Transverse colon (tissue), 4 donors: ENCODE measurements around the gene COMTD1. TPM values are rescaled to one million over a fixed set of nuclear protein-coding genes. Genes with fewer than 3 reads are reported as not detected.

Source experiments
- DNase-seq: peaks from one replicate; pipeline ENCODE4 v3.0.0-alpha.2; 2019
- H3K27ac ChIP-seq, 4 donors: fragments of 200-600 bp; sonication (generic); 2 replicates each; pipeline ENCODE4 v1.5.1; 2016 to 2018; ENCODE audit warnings: inconsistent platforms in 4 of 4
- H3K27me3 ChIP-seq: fragments of 200-600 bp; sonication (generic); 2 replicates; pipeline ENCODE4 v1.5.1; 2017; ENCODE audit warnings: inconsistent platforms
- H3K36me3 ChIP-seq, 4 donors: fragments of 200-600 bp; sonication (generic); 2 replicates each; pipeline ENCODE4 v1.5.1; 2017 to 2019; ENCODE audit warnings: inconsistent platforms in 4 of 4
- H3K4me1 ChIP-seq, 4 donors: fragments of 200-600 bp; sonication (generic); 2 replicates each; pipeline ENCODE4 v1.5.1; 2017 to 2020; ENCODE audit warnings: inconsistent platforms in 4 of 4
- H3K4me3 ChIP-seq, 4 donors: fragments of 200-600 bp; sonication (generic); 1 replicate in 1 of 4; 2 replicates in 3 of 4; pipeline versions ENCODE4 v1.5.1 to v1.6.1; 2017 to 2019; ENCODE audit warnings: inconsistent platforms in 4 of 4
- H3K9me3 ChIP-seq, 2 donors: fragments of 200-600 bp; sonication (generic); 2 replicates each; pipeline ENCODE4 v1.5.1; 2017 to 2019; ENCODE audit warnings: inconsistent platforms in 2 of 2
- CTCF ChIP-seq, 5 experiments: fragments of 200-600 bp in 3 of 5; fragments of 450-650 bp in 2 of 5; sonication (generic) in 3 of 5; IDR thresholded peaks; 1 replicate in 2 of 5; 2 replicates in 3 of 5; pipeline ENCODE4 v1.5.1; 2016 to 2017; ENCODE audit warnings: antibody characterized with exemption in 5 of 5, inconsistent platforms in 3 of 5, mild to moderate bottlenecking in 2 of 5, moderate library complexity in 1 of 5
- EP300 ChIP-seq: sonication (generic); formaldehyde crosslinking; IDR thresholded peaks from one replicate; pipeline ENCODE4 v1.6.1; 2017; ENCODE audit warnings: antibody characterized with exemption, low read depth
- POLR2A ChIP-seq: fragments of 450-650 bp; IDR thresholded peaks from one replicate; pipeline ENCODE4 v1.6.1; 2016; ENCODE audit warnings: antibody characterized with exemption, mild to moderate bottlenecking, moderate library complexity
- POLR2AphosphoS5 ChIP-seq, 3 donors: sonication (generic); formaldehyde crosslinking; IDR thresholded peaks; one replicate each; pipeline ENCODE4 v1.6.1; 2016; ENCODE audit warnings: antibody characterized with exemption in 3 of 3
- WGBS, 2 donors: methylation state at CpG; one replicate each; pipeline ENCODE4 v1.1.5; 2018; ENCODE audit warnings: low coverage in 1 of 2; 5-methylcytosine and 5-hydroxymethylcytosine counted together
- in situ Hi-C, 4 donors: fragments of 200-750 bp; cut with MboI; loops; one replicate each; pipeline versions ENCODE4 v1.15.0 to v1.15.1; 2017; ENCODE audit warnings: low sequenced_read_pairs in 3 of 4, low pct_ligation_motif_present in 1 of 4, low pct_unique_long_range_greater_than_20kb in 1 of 4
- intact Hi-C: fragments of 100-400 bp; cut with DNase I; formaldehyde crosslinking; loops from one replicate; pipeline ENCODE4 v1.15.1; 2023; ENCODE audit warnings: low total_unique reads
- total RNA-seq, 4 donors: library from RNA; depleted of rRNA; stranded (reverse); fragments of >200 nt; gene quantifications; one replicate each; pipeline ENCODE4 v1.1.0, GENCODE V29; 2016

Gene COMTD1
- total RNA-seq, 4 donors from 2014 or later, result 90.7 to 761 (median 173) TPM

GRCh38 chr10:75280236-75280635 is 44.5 kb upstream of the COMTD1 start:
- no peaks in the 10 kb centered on the region for H3K9me3 ChIP-seq
- in situ Hi-C loops, result no loop called here
- intact Hi-C loops, result no loop called here
- no peak for DNase-seq
- no peak overlapping the region for H3K4me3 ChIP-seq
- H3K36me3 ChIP-seq, result no peaks in the 10 kb centered on the region
- peaks cover 0 to 11% (median 2%) of the 10 kb centered on the region in 4 donors for H3K4me1 ChIP-seq
- TF ChIP-seq POLR2A (no peak), EP300 (no peak), CTCF (IDR thresholded peaks at IDR 0.05) (no peak), POLR2AphosphoS5 (IDR thresholded peaks at IDR 0.05) (no peak)
- H3K27ac ChIP-seq, result no peak overlapping the region
- no peaks in the 10 kb centered on the region for H3K27me3 ChIP-seq
- WGBS, 2 donors, result 64% methylated on average over 2 of the region's 2 CpGs; no CpG with 5 or more reads in 1 of the 2 donors

GRCh38 chr10:75276069-75276872 is 40.5 kb upstream of the COMTD1 start:
- no peak for DNase-seq
- H3K27me3 ChIP-seq, result no peaks in the 10 kb centered on the region
- H3K36me3 ChIP-seq, result no peaks in the 10 kb centered on the region
- peak overlapping the region in 3 of 4 donors; percentile 33 to 79 (median 74) for H3K27ac ChIP-seq
- intact Hi-C loops, result no loop called here
- TF ChIP-seq CTCF (IDR thresholded peaks at IDR 0.05), result peak in 2 of 5 experiments; percentile 11 to 37
- peak in 1 of 3 donors; percentile 42 for TF ChIP-seq POLR2AphosphoS5 (IDR thresholded peaks at IDR 0.05)
- peak; percentile 65 for TF ChIP-seq POLR2A
- TF ChIP-seq EP300, result no peak
- H3K9me3 ChIP-seq, result no peaks in the 10 kb centered on the region
- in situ Hi-C loops, result no loop called here
- WGBS, 2 donors, result 75% methylated on average over 40 of the region's 46 CpGs; no CpG with 5 or more reads in 1 of the 2 donors
- peak overlapping the region in 3 of 4 donors; percentile 12 to 50 (median 28) for H3K4me3 ChIP-seq
- no peaks in the 10 kb centered on the region for H3K4me1 ChIP-seq

GRCh38 chr10:75272896-75273295 is 37.1 kb upstream of the COMTD1 start:
- no peak overlapping the region for H3K27ac ChIP-seq
- in situ Hi-C loops, result no loop called here
- DNase-seq, result no peak

GRCh38 chr10:75272094-75272493 is 36.3 kb upstream of the COMTD1 start:
- no peaks in the 10 kb centered on the region for H3K36me3 ChIP-seq
- no peak overlapping the region for H3K4me3 ChIP-seq
- intact Hi-C loops, result no loop called here
- WGBS, 2 donors, result 87 to 100% methylated on average over 1 to 5 of the region's 5 CpGs
- no peak overlapping the region for H3K27ac ChIP-seq
- TF ChIP-seq EP300, result no peak
- no peak for TF ChIP-seq CTCF (IDR thresholded peaks at IDR 0.05)
- no peak for TF ChIP-seq POLR2AphosphoS5 (IDR thresholded peaks at IDR 0.05)
- no peak for TF ChIP-seq POLR2A
- H3K27me3 ChIP-seq, result no peaks in the 10 kb centered on the region
- in situ Hi-C loops, result no loop called here
- DNase-seq, result no peak
- H3K4me1 ChIP-seq, result no peaks in the 10 kb centered on the region
- H3K9me3 ChIP-seq, result no peaks in the 10 kb centered on the region

More at GRCh38 chr10:75272896-75273295, 37.1 kb upstream of the COMTD1 start:
- intact Hi-C loops, result no loop called here
- Histone ChIP-seq H3K9me3 (no peaks in the 10 kb centered on the region), H3K36me3 (no peaks in the 10 kb centered on the region), H3K4me1 (no peaks in the 10 kb centered on the region), H3K4me3 (no peak overlapping the region), H3K27me3 (no peaks in the 10 kb centered on the region)
- 51% methylated on average over 7 of the region's 7 CpGs; no CpG with 5 or more reads in 1 of the 2 donors for WGBS, 2 donors
- TF ChIP-seq CTCF (IDR thresholded peaks at IDR 0.05), result no peak
